Smooth muscle cell of the umbilical artery (primary cell): ENCODE data around the gene MARCOL. TPM values are rescaled to one million over a fixed set of nuclear protein-coding genes. Genes with fewer than 3 reads are reported as not detected.

Experiments used
- total RNA-seq: library from RNA; depleted of rRNA; stranded (reverse); fragments of >200 nt; gene quantifications from 2 replicates; pipeline ENCODE4 v1.2.3, GENCODE V29; 2014

The MARCOL gene, protein sequence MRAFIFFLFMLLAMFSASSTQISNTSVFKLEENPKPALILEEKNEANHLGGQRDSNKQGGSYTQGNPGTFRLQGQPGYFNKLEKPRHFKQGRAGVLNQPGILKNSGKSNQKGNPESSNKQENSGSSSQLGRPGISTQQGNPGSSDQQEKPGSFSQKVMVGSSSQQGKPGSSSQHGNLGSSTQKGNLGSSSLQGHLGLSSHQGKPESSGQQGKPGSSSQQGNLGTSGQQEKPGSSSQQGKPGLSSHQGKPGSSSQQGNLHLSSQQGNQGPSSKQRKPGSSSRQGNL
- not detected in 2 replicates for total RNA-seq

DNA sequence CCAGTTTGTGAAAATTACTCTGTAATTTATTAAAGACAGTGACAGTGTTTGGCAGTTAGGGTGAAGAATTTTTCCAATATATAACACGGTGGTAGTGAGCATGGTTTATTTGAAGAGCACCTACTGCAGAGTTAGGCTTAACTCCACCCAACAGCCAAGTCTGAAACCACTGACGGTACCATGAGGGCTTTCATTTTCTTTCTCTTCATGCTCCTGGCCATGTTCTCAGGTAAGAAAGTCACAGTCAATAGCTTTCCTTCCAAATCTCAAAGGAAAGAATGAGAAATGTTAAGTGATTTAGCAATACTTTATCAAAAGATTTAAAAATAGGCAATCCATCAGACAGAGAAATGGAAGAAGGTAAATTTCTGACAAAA lies at the start of gene MARCOL:
TSS of gene MARCOL (plus strand) at position 108 of the 377 bp plus-strand sequence. CDS start at position 181, 73 bp downstream.

DNA sequence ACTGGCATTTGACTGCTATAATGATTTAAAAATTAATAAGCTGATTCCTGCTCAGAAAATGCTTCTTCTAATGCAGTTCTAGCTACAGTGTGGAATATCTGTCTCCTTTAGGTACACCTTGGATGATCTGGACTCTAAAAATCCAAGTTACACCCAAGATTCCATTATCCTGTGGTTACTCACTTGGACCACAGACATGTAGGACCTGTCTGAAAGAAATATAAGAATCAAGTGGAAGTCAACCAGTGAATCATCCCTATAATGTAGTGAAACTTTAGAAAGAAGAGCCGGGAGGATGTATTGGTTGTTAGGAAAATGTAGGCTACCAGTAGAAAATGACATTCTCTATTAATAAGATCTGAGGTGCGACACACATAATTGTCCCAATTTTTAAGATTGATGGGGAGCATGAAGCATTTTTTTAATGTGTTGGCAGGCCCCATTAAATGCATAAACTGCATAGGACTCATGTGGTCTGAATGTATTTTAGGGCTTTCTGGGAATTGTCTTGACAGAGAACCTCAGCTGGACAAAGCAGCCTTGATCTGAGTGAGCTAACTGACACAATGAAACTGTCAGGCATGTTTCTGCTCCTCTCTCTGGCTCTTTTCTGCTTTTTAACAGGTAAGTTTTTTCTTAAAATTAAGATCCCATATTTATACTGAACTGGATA lies 35.7 kb upstream of the MARCOL start, which contains the start of gene SPINK6:
TSS of gene SPINK6 (plus strand) at position 512 of the 673 bp plus-strand sequence. CDS start at position 567, 55 bp downstream.

DNA sequence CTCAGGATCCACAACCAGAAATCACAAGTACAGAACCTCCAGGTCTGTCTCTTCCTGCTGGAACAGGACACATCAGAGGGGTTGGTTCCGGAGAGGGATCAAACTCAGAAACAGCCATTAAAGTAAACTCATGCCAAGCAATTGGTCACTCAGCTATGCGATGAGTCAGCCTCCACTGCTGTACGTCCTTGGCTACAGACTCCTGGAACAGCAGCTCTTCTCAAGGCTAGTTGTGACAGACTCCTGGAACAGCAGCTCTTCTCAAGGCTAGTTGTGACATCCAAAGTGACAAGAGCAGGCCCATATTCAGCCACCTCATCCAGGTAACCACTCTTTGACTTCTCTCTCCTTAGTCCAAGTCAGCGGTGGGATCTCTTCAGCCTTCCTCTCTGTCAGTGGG lies 30.2 kb downstream of the MARCOL start, which contains the start of gene SPINK13:
TSS of gene SPINK13 (plus strand) at position 229 of the 400 bp plus-strand sequence. CDS start 1,279 bp downstream, outside the sequence.

Other genes starting within 250 kb of the MARCOL start
- gene SPINK5, start 174.5 kb upstream of the MARCOL start, total RNA-seq = not detected in 2 replicates
- not detected in 2 replicates for gene SPINK14, start 70.0 kb upstream of the MARCOL start, total RNA-seq
- gene SPINK6, start 35.5 kb upstream of the MARCOL start, total RNA-seq = not detected in 2 replicates
- gene SPINK13, start 30.3 kb downstream of the MARCOL start, total RNA-seq = not detected in 2 replicates
- gene SPINK7, start 73.9 kb downstream of the MARCOL start, total RNA-seq = not detected in 2 replicates
- not detected in 2 replicates for gene SPINK9, start 97.0 kb downstream of the MARCOL start, total RNA-seq
- 48.7 and 51.2 TPM in 2 replicates for gene FBXO38, start 145.4 kb downstream of the MARCOL start, total RNA-seq